ENCODE results near the gene FOXJ3. TPM values are rescaled to one million over a fixed set of nuclear protein-coding genes. Genes with fewer than 3 reads are reported as not detected.

Gene FOXJ3
- total RNA-seq, 2 experiments from 2014 or later: 43.1 to 44.0 TPM

GRCh38 chr1:42175314-42176054 is 159.6 kb downstream of the FOXJ3 start:
- ATAC-seq: no peak
- no peak overlapping the region for H3K27ac Mint-ChIP-seq
- intact Hi-C loops (cut with micrococcal nuclease): no loop called here
- no peaks in the 10 kb centered on the region for H3K27me3 Mint-ChIP-seq
- no peak overlapping the region for H3K4me3 Mint-ChIP-seq
- DNase-seq: no peak
- POLR2A ChIA-PET: interaction anchor here (0.9 to 1.1 kb wide), 2 partner anchors 9 to 35 kb away, joined by 3 to 4 read pairs; no protein-coding TSS in a partner anchor
- no peaks in the 10 kb centered on the region for H3K4me1 Mint-ChIP-seq (ENCODE audit: low read depth)
- H3K36me3 Mint-ChIP-seq (ENCODE audit: low read depth): peaks cover 3% of the 10 kb centered on the region
- TF ChIP-seq, protein P1, sequence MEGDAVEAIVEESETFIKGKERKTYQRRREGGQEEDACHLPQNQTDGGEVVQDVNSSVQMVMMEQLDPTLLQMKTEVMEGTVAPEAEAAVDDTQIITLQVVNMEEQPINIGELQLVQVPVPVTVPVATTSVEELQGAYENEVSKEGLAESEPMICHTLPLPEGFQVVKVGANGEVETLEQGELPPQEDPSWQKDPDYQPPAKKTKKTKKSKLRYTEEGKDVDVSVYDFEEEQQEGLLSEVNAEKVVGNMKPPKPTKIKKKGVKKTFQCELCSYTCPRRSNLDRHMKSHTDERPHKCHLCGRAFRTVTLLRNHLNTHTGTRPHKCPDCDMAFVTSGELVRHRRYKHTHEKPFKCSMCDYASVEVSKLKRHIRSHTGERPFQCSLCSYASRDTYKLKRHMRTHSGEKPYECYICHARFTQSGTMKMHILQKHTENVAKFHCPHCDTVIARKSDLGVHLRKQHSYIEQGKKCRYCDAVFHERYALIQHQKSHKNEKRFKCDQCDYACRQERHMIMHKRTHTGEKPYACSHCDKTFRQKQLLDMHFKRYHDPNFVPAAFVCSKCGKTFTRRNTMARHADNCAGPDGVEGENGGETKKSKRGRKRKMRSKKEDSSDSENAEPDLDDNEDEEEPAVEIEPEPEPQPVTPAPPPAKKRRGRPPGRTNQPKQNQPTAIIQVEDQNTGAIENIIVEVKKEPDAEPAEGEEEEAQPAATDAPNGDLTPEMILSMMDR (IDR thresholded peaks at IDR 0.05): no peak
- CTCF ChIA-PET: interaction anchor here (0.6 to 5.0 kb wide), 9 partner anchors 13 to 660 kb away, joined by 3 to 53 read pairs (median 3); partner anchors contain the start of gene GUCA2A
- no peaks in the 10 kb centered on the region for H3K9me3 Mint-ChIP-seq

DNA sequence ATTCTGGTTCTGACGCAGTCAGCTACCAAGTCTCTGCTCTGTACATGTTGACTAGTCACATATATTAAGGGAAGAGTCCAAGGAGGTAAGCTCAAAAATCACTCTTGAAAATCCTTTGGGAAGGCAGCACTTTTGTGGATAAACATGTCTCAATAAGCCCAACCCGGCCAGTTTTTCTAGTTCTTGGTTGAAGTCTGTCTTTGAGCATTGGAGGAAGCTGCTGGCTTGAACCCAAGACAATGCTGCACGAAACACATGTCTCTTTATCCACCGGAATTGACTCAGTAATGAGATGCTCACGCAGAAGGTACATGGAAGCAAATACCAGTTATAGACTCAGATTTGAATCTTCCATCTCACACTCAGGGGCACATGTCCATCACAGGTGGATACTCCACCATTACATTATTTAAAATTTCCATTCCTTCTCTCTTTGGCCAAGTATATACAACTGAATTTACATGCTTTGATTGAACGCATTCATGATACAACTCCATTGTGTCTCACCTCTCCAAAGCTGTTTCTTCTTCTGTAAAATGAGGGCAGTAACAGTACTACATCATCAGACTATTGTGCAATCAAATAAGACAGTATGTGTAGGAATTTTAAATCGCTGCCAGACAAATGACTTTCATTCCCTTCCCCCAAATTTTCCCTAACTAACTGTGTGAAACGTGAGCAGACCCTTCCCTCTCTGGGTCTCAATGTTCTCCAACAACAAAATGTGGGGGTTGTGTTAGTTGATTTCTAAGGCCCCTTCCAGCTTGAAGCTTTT is 160.9 kb downstream of the FOXJ3 start:
- TF ChIP-seq, protein P1 (IDR thresholded peaks at IDR 0.05): no peak
- H3K4me1 Mint-ChIP-seq (ENCODE audit: low read depth): no peaks in the 10 kb centered on the region
- intact Hi-C loops (cut with micrococcal nuclease): no loop called here
- H3K27ac Mint-ChIP-seq: no peak overlapping the region
- H3K9me3 Mint-ChIP-seq: no peaks in the 10 kb centered on the region
- no peak for DNase-seq
- ChIA-PET POLR2A (interaction anchor here (1.1 to 1.2 kb wide), 3 partner anchors 12 to 36 kb away, joined by 3 read pairs; no protein-coding TSS in a partner anchor), CTCF (interaction anchor here (0.5 to 5.0 kb wide), 69 partner anchors 9 to 729 kb away, joined by 3 to 53 read pairs (median 4); partner anchors contain the start of genes CCDC30, GUCA2A and GUCA2B)
- ATAC-seq: no peak
- no peaks in the 10 kb centered on the region for H3K27me3 Mint-ChIP-seq
- no peak overlapping the region for H3K4me3 Mint-ChIP-seq
- peaks cover 2% of the 10 kb centered on the region for H3K36me3 Mint-ChIP-seq (ENCODE audit: low read depth)

- no peaks in the 10 kb centered on the region for H3K4me1 Mint-ChIP-seq (ENCODE audit: low read depth)
- no peak overlapping the region for H3K4me3 Mint-ChIP-seq
- H3K36me3 Mint-ChIP-seq (ENCODE audit: low read depth): peaks cover 2% of the 10 kb centered on the region
- ATAC-seq (peak; percentile 92), DNase-seq (peak; percentile 72)
- H3K9me3 Mint-ChIP-seq: no peaks in the 10 kb centered on the region
- intact Hi-C loops (cut with micrococcal nuclease): no loop called here
- POLR2A ChIA-PET: interaction anchor here (1.2 to 1.4 kb wide), 2 partner anchors 11 to 12 kb away, joined by 3 to 4 read pairs; no protein-coding TSS in a partner anchor
- TF ChIP-seq, protein P1 (IDR thresholded peaks at IDR 0.05): peak; percentile 91
- no peaks in the 10 kb centered on the region for H3K27me3 Mint-ChIP-seq
- CTCF ChIA-PET: interaction anchor here (0.5 to 5.0 kb wide), 71 partner anchors 10 to 728 kb away, joined by 3 to 53 read pairs (median 4); partner anchors contain the start of genes CCDC30, GUCA2A and GUCA2B
- no peak overlapping the region for H3K27ac Mint-ChIP-seq
These were observed 161.7 kb downstream of the FOXJ3 start for GRCh38 chr1:42173155-42173933.

GRCh38 chr1:42172381-42173133 is 162.5 kb downstream of the FOXJ3 start:
- ATAC-seq (no peak), DNase-seq (no peak)
- ChIA-PET POLR2A (interaction anchor here (0.5 to 1.4 kb wide), 3 partner anchors 10 to 166 kb away, joined by 3 to 4 read pairs (median 4); no protein-coding TSS in a partner anchor), CTCF (interaction anchor here (0.6 to 5.0 kb wide), 29 partner anchors 10 to 657 kb away, joined by 3 to 53 read pairs (median 5); partner anchors contain the start of genes CCDC30, GUCA2A and GUCA2B)
- Mint-ChIP-seq H3K36me3 (ENCODE audit: low read depth) (peaks cover 1% of the 10 kb centered on the region), H3K4me3 (no peak overlapping the region), H3K27me3 (peaks cover 2% of the 10 kb centered on the region), H3K27ac (no peak overlapping the region), H3K4me1 (ENCODE audit: low read depth) (no peaks in the 10 kb centered on the region), H3K9me3 (no peaks in the 10 kb centered on the region)
- intact Hi-C loops (cut with micrococcal nuclease): no loop called here
- TF ChIP-seq, protein P1 (IDR thresholded peaks at IDR 0.05): no peak
